Prostate gland (tissue), 2 donors: ENCODE measurements around the gene DLK1.

Experiments used
- POLR2A ChIP-seq: fragments of 450-650 bp; IDR thresholded peaks from one replicate; pipeline ENCODE4 v1.6.1; 2016; ENCODE audit warnings: antibody characterized with exemption, mild to moderate bottlenecking
- TF ChIP-seq, protein P1 (sequence below), 4 experiments: fragments of 200-600 bp in 2 of 4; fragments of 450-650 bp in 2 of 4; sonication (generic) in 2 of 4; IDR thresholded peaks; 1 replicate in 3 of 4; 2 replicates in 1 of 4; pipeline ENCODE4 v1.5.1; 2016 to 2019; ENCODE audit warnings: antibody characterized with exemption in 4 of 4, mild to moderate bottlenecking in 2 of 4, moderate library complexity in 2 of 4

DNA sequence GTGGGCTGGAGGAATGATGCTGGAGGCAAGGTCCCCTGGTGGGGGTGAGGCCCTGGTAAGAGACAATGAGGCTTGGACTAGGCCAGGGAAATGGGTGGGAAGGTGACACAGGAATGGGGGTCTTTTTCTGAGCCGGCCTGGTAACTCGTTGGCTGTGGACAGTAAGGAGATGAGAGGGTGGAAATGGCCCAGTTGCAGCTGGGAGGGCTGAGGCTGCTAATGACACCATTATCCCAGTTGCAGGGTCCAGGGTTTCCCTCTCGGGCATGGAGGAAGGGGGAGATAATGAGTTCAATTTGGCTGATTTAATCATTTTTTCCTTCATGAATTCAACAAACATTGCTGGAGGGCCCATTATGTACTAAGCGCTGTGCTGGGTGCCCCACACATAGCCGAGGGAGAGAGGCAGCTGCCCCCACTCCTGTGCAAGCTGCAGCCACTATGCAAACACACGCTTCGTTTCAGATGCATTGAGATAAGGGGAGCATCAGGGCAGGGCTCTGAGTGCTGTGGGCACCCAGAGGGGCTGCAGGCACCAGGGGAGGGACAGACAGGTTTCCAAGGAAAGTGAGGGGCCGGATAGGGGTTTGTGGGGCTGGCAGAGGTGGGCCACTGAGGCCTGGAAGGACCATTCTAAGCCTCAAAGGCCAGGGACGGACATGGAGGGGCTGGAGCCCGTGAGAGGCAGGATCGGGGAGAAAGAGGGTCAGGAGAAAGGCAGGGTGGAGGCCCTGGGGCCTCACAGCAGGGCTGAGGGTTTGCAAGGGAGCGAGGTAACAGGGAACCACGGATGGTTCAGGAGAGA, 56.0 kb downstream of the DLK1 start:
- TF ChIP-seq, protein P1, sequence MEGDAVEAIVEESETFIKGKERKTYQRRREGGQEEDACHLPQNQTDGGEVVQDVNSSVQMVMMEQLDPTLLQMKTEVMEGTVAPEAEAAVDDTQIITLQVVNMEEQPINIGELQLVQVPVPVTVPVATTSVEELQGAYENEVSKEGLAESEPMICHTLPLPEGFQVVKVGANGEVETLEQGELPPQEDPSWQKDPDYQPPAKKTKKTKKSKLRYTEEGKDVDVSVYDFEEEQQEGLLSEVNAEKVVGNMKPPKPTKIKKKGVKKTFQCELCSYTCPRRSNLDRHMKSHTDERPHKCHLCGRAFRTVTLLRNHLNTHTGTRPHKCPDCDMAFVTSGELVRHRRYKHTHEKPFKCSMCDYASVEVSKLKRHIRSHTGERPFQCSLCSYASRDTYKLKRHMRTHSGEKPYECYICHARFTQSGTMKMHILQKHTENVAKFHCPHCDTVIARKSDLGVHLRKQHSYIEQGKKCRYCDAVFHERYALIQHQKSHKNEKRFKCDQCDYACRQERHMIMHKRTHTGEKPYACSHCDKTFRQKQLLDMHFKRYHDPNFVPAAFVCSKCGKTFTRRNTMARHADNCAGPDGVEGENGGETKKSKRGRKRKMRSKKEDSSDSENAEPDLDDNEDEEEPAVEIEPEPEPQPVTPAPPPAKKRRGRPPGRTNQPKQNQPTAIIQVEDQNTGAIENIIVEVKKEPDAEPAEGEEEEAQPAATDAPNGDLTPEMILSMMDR (IDR thresholded peaks at IDR 0.05), result no peak
- no peak for TF ChIP-seq POLR2A
